Activated CD8-positive, alpha-beta memory T cell treated with anti-CD3 and anti-CD28 coated beads for 4 hours (primary cell): ENCODE measurements around the gene ATP5PD.

Source experiments
- DNase-seq, 2 donors: peaks; one replicate each; pipeline ENCODE4 v3.0.0-alpha.2; 2020; ENCODE audit warnings: low read depth in 2 of 2

ATP5PD gene

DNA sequence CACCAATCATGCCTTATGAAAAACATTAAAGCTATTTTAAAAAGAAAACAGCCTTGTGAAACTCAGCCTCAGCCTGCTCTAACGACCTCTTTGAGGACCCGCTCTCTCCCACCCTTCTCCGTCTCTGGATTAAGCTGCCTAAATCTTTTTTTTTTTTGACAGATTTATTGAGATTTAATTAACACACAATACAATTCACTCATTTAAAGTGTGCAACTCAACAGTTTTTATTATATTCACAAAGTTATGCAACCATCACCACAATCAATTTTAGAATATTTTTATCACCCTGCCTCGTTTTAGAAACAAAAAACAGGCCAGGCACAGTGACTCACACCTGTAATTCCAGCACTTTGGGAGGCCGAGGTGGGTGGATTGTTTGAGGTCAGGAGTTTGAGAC is 50.9 kb downstream of the ATP5PD start:
- DNase-seq, result no peak

- DNase-seq, result no peak
Observed at GRCh38 chr17:74994440-74994839, 52.3 kb downstream of the ATP5PD start.

- no peak for DNase-seq
Observed at GRCh38 chr17:74992223-74992622, 54.5 kb downstream of the ATP5PD start.

- DNase-seq, result no peak
Observed at GRCh38 chr17:74990581-74991105, 56.1 kb downstream of the ATP5PD start.
